ENCODE measurements around the gene PDE6H. TPM values are rescaled to one million over a fixed set of nuclear protein-coding genes. Genes with fewer than 3 reads are reported as not detected.

The PDE6H gene
- total RNA-seq, 1 donor: not detected

DNA sequence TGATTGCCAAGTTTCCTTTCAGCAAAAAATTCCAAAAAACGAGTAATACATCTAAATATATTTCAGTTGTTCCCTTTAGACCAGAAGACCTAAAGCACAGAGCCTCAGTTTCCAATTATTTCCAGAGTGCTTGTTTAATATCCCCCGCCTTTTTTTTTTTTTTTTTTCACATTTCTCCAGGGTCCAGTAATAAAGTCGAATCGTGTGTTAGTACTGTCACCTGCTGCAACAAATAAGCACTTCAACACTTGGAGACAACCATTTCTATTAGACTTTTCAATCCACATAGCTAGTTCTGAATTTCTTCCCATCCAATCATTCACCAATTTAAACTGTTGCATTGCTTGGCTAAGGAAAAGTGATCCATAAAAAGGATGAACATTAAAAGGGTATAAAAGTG lies 13.6 kb downstream of the PDE6H start:
- H3K4me1 ChIP-seq (ENCODE audit: insufficient read depth, low read length): no peaks in the 10 kb centered on the region
- H3K4me3 ChIP-seq (ENCODE audit: insufficient read depth, low read length): no peak overlapping the region
- H3K27ac ChIP-seq (ENCODE audit: low read depth, low read length): no peak overlapping the region
- DNase-seq (ENCODE audit: insufficient read length, low spot score, missing footprints): no peak
- H3K9me3 ChIP-seq (ENCODE audit: low read depth, low read length): no peaks in the 10 kb centered on the region
- H3K36me3 ChIP-seq (ENCODE audit: insufficient read depth, low read length): no peaks in the 10 kb centered on the region
- H2AFZ ChIP-seq (ENCODE audit: low read length): no peak overlapping the region
- no peaks in the 10 kb centered on the region for H4K20me1 ChIP-seq (ENCODE audit: insufficient read depth, low read length)
- no peak overlapping the region for H3K4me2 ChIP-seq (ENCODE audit: insufficient read depth, low read length)
- no peaks in the 10 kb centered on the region for H3K79me2 ChIP-seq (ENCODE audit: insufficient read depth, low read length)
- no peak for TF ChIP-seq CTCF (IDR thresholded peaks at IDR 0.05; ENCODE audit: extremely low read depth, low read depth, low read length)
- H3K27me3 ChIP-seq (ENCODE audit: insufficient read depth, low read length): no peaks in the 10 kb centered on the region

- H3K4me1 ChIP-seq (ENCODE audit: insufficient read depth, low read length): no peaks in the 10 kb centered on the region
- H4K20me1 ChIP-seq (ENCODE audit: insufficient read depth, low read length): no peaks in the 10 kb centered on the region
- H3K27me3 ChIP-seq (ENCODE audit: insufficient read depth, low read length): no peaks in the 10 kb centered on the region
- H2AFZ ChIP-seq (ENCODE audit: low read length): no peak overlapping the region
- DNase-seq (ENCODE audit: insufficient read length, low spot score, missing footprints): no peak
- no peaks in the 10 kb centered on the region for H3K36me3 ChIP-seq (ENCODE audit: insufficient read depth, low read length)
- no peak for TF ChIP-seq CTCF (IDR thresholded peaks at IDR 0.05; ENCODE audit: extremely low read depth, low read depth, low read length)
- no peaks in the 10 kb centered on the region for H3K79me2 ChIP-seq (ENCODE audit: insufficient read depth, low read length)
- no peak overlapping the region for H3K4me3 ChIP-seq (ENCODE audit: insufficient read depth, low read length)
- H3K27ac ChIP-seq (ENCODE audit: low read depth, low read length): no peak overlapping the region
- H3K9me3 ChIP-seq (ENCODE audit: low read depth, low read length): no peaks in the 10 kb centered on the region
- H3K4me2 ChIP-seq (ENCODE audit: insufficient read depth, low read length): no peak overlapping the region
Observed at GRCh38 chr12:14988035-14988434, 15.2 kb downstream of the PDE6H start.

DNA sequence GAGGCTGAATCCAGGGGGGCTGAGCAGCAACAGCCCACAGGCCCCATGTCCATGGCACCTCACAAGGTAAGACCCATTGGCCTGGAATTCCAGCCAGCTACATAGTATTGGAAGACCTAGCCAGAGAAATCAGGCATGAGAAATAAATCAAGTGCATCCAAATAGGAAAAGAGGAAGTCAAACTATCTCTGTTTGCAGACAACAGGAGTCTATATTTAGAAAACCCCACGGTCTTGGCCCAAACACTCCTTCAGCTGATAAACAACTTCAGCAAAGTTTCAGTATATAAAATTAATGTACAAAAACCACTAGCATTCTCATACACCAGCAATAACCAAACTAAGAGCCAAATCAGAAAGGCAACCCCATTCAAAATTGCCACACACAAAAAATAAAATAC lies 16.9 kb downstream of the PDE6H start:
- Histone ChIP-seq H3K4me2 (ENCODE audit: insufficient read depth, low read length) (no peak overlapping the region), H3K4me3 (ENCODE audit: insufficient read depth, low read length) (no peak overlapping the region), H3K36me3 (ENCODE audit: insufficient read depth, low read length) (no peaks in the 10 kb centered on the region), H3K27ac (ENCODE audit: low read depth, low read length) (no peak overlapping the region), H3K27me3 (ENCODE audit: insufficient read depth, low read length) (no peaks in the 10 kb centered on the region), H3K4me1 (ENCODE audit: insufficient read depth, low read length) (no peaks in the 10 kb centered on the region), H3K79me2 (ENCODE audit: insufficient read depth, low read length) (no peaks in the 10 kb centered on the region), H2AFZ (ENCODE audit: low read length) (no peak overlapping the region), H3K9me3 (ENCODE audit: low read depth, low read length) (no peaks in the 10 kb centered on the region), H4K20me1 (ENCODE audit: insufficient read depth, low read length) (no peaks in the 10 kb centered on the region)
- no peak for TF ChIP-seq CTCF (IDR thresholded peaks at IDR 0.05; ENCODE audit: extremely low read depth, low read depth, low read length)
- no peak for DNase-seq (ENCODE audit: insufficient read length, low spot score, missing footprints)

DNA sequence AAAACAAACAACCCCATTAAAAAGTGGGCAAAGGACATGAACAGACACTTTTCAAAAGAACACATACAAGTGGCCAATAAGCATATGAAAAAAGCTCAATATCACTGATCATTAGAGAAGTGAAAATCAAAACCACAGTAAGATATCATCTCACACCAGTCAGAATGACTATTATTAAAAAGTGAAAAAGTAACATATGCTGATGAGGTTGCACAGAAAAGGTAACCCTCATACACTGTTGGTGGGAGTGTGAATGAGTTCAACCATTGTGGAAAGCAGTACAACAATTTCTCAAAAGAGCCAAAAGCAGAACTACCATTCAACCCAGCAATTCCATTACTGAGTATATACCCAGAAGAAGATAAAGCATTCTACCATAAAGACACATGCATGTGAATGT lies 18.2 kb downstream of the PDE6H start:
- Histone ChIP-seq H3K79me2 (ENCODE audit: insufficient read depth, low read length) (no peaks in the 10 kb centered on the region), H2AFZ (ENCODE audit: low read length) (no peak overlapping the region), H3K9me3 (ENCODE audit: low read depth, low read length) (no peaks in the 10 kb centered on the region), H4K20me1 (ENCODE audit: insufficient read depth, low read length) (no peaks in the 10 kb centered on the region), H3K36me3 (ENCODE audit: insufficient read depth, low read length) (no peaks in the 10 kb centered on the region), H3K4me2 (ENCODE audit: insufficient read depth, low read length) (no peak overlapping the region), H3K4me1 (ENCODE audit: insufficient read depth, low read length) (no peaks in the 10 kb centered on the region), H3K27me3 (ENCODE audit: insufficient read depth, low read length) (no peaks in the 10 kb centered on the region), H3K4me3 (ENCODE audit: insufficient read depth, low read length) (no peak overlapping the region), H3K27ac (ENCODE audit: low read depth, low read length) (no peak overlapping the region)
- no peak for DNase-seq (ENCODE audit: insufficient read length, low spot score, missing footprints)
- no peak for TF ChIP-seq CTCF (IDR thresholded peaks at IDR 0.05; ENCODE audit: extremely low read depth, low read depth, low read length)
